Inflammatory macrophage (primary cell): ENCODE results near the gene TBC1D19.
"Not testable (repeated sequence)": the region's sequence is repeated elsewhere in the genome, so short reads cannot be mapped to it uniquely, and the experiment has no call there.

Experiments used
- DNase-seq, 2 donors: peaks; one replicate each; pipeline ENCODE4 v3.0.0-alpha.2; 2020 to 2022

TBC1D19 gene

GRCh38 chr4:26690506-26690905 lies 106.6 kb downstream of the TBC1D19 start:
- DNase-seq, result no peak

- DNase-seq, result no peak
Measured at GRCh38 chr4:26692014-26692726, 108.3 kb downstream of the TBC1D19 start.

- not testable (repeated sequence) for DNase-seq
Measured at GRCh38 chr4:26694131-26694530, 110.2 kb downstream of the TBC1D19 start.

GRCh38 chr4:26700110-26700509 lies 116.2 kb downstream of the TBC1D19 start:
- DNase-seq, result no peak

GRCh38 chr4:26701095-26701494 lies 117.2 kb downstream of the TBC1D19 start:
- DNase-seq, result no peak

GRCh38 chr4:26701786-26702227 lies 117.9 kb downstream of the TBC1D19 start:
- peak in 1 of 2 donors; percentile 19 for DNase-seq

- DNase-seq, result no peak
Measured at GRCh38 chr4:26707342-26707741, 123.5 kb downstream of the TBC1D19 start.

- DNase-seq, result no peak
Measured at GRCh38 chr4:26709246-26709645, 125.4 kb downstream of the TBC1D19 start.

GRCh38 chr4:26713563-26714151 lies 129.8 kb downstream of the TBC1D19 start:
- DNase-seq, result no peak

GRCh38 chr4:26715636-26716242 lies 131.9 kb downstream of the TBC1D19 start:
- no peak for DNase-seq

- peak; percentile 25 to 69 for DNase-seq
Measured at GRCh38 chr4:26717332-26717731, 133.4 kb downstream of the TBC1D19 start.

- DNase-seq, result peak in 1 of 2 donors; percentile 39
Measured at GRCh38 chr4:26719954-26720552, 136.2 kb downstream of the TBC1D19 start.

- DNase-seq, result no peak
Measured at GRCh38 chr4:26721685-26722084, 137.8 kb downstream of the TBC1D19 start.

- DNase-seq, result no peak
Measured at GRCh38 chr4:26723216-26723615, 139.3 kb downstream of the TBC1D19 start.

- no peak for DNase-seq
Measured at GRCh38 chr4:26724534-26724933, 140.7 kb downstream of the TBC1D19 start.

GRCh38 chr4:26726655-26727387 lies 142.9 kb downstream of the TBC1D19 start:
- DNase-seq, result no peak

GRCh38 chr4:26727844-26728243 lies 144.0 kb downstream of the TBC1D19 start:
- peak in 1 of 2 donors; percentile 40 for DNase-seq

- no peak for DNase-seq
Measured at GRCh38 chr4:26729027-26729426, 145.1 kb downstream of the TBC1D19 start.

- no peak for DNase-seq
Measured at GRCh38 chr4:26729547-26729946, 145.7 kb downstream of the TBC1D19 start.

GRCh38 chr4:26731351-26732035 lies 147.6 kb downstream of the TBC1D19 start:
- peak; percentile 23 to 46 for DNase-seq

- no peak for DNase-seq
Measured at GRCh38 chr4:26732356-26732755, 148.5 kb downstream of the TBC1D19 start.

GRCh38 chr4:26736621-26737020 lies 152.7 kb downstream of the TBC1D19 start:
- no peak for DNase-seq
